ENCODE results near the gene PRPSAP2.

Gene PRPSAP2

GRCh38 chr17:18961634-18962493 is 103.9 kb downstream of the PRPSAP2 start:
- no peak for DNase-seq (ENCODE audit: extremely low read depth, low read depth)
- TF ChIP-seq, protein P1, sequence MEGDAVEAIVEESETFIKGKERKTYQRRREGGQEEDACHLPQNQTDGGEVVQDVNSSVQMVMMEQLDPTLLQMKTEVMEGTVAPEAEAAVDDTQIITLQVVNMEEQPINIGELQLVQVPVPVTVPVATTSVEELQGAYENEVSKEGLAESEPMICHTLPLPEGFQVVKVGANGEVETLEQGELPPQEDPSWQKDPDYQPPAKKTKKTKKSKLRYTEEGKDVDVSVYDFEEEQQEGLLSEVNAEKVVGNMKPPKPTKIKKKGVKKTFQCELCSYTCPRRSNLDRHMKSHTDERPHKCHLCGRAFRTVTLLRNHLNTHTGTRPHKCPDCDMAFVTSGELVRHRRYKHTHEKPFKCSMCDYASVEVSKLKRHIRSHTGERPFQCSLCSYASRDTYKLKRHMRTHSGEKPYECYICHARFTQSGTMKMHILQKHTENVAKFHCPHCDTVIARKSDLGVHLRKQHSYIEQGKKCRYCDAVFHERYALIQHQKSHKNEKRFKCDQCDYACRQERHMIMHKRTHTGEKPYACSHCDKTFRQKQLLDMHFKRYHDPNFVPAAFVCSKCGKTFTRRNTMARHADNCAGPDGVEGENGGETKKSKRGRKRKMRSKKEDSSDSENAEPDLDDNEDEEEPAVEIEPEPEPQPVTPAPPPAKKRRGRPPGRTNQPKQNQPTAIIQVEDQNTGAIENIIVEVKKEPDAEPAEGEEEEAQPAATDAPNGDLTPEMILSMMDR (IDR thresholded peaks at IDR 0.05; ENCODE audit: low read depth, low read length, missing control alignments) = no peak
- H3K4me3 ChIP-seq (replicated peaks; ENCODE audit: low read depth, low read length) = no peak overlapping the region

DNA sequence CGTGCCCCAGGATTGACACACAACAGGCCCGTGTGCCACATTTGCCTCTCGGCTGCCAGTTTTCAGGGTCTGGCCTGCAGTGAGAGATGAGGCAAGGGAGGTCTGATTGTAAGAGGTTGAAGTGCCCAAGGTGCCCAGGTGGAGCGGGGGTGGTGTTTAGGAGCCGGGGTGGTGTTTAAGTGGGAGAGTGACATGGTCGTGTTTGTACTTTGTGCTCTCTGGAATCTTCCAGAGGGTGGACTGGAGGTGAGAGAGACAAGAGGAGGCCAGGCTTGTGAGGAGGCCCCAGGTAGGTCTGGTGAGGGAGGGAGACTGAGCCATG is 104.5 kb downstream of the PRPSAP2 start:
- no peak overlapping the region for H3K4me3 ChIP-seq (replicated peaks; ENCODE audit: low read depth, low read length)
- DNase-seq (ENCODE audit: extremely low read depth, low read depth) = no peak
- TF ChIP-seq, protein P1 (IDR thresholded peaks at IDR 0.05; ENCODE audit: low read depth, low read length, missing control alignments) = no peak

DNA sequence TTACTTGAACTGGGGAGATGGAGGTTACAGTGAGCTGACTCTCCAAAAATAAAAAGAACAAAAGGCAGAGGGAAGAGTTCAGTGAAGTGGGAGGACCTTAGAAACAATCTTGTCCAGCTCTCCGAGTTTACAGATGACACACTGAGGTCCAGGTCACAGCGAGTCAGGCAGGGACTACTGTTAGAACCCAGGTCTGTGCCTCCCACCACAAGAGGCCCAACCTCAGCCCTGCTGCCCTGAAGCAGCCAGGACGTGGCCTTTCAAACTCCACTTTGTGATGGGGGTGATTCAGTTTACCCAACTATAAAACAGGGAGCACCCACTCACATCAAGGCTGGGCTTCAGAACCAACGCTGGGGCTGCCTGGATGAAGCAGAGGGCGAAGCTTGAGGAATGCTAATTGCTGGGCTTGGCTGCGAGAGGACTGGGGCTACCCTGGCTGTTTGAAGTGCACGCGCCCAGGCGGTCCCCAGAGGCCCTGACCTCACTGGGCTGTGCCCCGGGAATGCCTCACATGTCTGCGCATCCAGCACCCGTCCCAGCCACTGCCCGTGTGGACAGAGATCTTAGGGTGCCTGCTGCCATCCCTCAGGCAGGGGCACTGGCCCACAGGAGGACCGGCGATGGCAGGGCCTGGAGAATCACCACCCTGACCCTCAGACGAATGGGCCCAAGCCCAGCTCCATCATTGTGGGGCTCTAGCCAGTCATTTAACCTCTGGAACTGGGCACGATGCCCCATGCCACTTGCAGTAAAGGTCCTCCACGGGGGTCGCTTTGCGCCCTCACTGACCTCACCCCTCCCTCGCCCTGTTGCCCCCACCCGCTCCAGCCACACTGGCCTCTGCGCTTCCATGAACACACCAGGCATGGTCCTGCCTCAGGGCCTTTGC is 105.4 kb downstream of the PRPSAP2 start:
- DNase-seq (ENCODE audit: extremely low read depth, low read depth) = no peak
- TF ChIP-seq, protein P1 (IDR thresholded peaks at IDR 0.05; ENCODE audit: low read depth, low read length, missing control alignments) = no peak

GRCh38 chr17:18964018-18964351 is 106.1 kb downstream of the PRPSAP2 start:
- H3K4me3 ChIP-seq (replicated peaks; ENCODE audit: low read depth, low read length) = no peak overlapping the region
- no peak for DNase-seq (ENCODE audit: extremely low read depth, low read depth)
- TF ChIP-seq, protein P1 (IDR thresholded peaks at IDR 0.05; ENCODE audit: low read depth, low read length, missing control alignments) = no peak

More for the DNA sequence above, 105.4 kb downstream of the PRPSAP2 start:
- H3K4me3 ChIP-seq (replicated peaks; ENCODE audit: low read depth, low read length) = no peak overlapping the region

- DNase-seq (ENCODE audit: extremely low read depth, low read depth) = no peak
- TF ChIP-seq, protein P1 (IDR thresholded peaks at IDR 0.05; ENCODE audit: low read depth, low read length, missing control alignments) = no peak
- no peak overlapping the region for H3K4me3 ChIP-seq (replicated peaks; ENCODE audit: low read depth, low read length)
These were observed 106.6 kb downstream of the PRPSAP2 start for GRCh38 chr17:18964550-18964949.

GRCh38 chr17:18965530-18966236 is 107.8 kb downstream of the PRPSAP2 start:
- TF ChIP-seq, protein P1 (IDR thresholded peaks at IDR 0.05; ENCODE audit: low read depth, low read length, missing control alignments) = no peak
- H3K4me3 ChIP-seq (replicated peaks; ENCODE audit: low read depth, low read length) = no peak overlapping the region
- no peak for DNase-seq (ENCODE audit: extremely low read depth, low read depth)
